OCI-LY7 (cell line): ENCODE data around the gene ITPA. TPM values are rescaled to one million over a fixed set of nuclear protein-coding genes. Genes with fewer than 3 reads are reported as not detected.

Experiments
- BruUV-seq: library from RNA; stranded (reverse); fragments of 400-500 nt; replicated peaks from 2 replicates; lab custom pipeline; 2021; lab: Mats Ljungman, UMichigan
- CTCF ChIA-PET: fragments of 300-600 bp; sonication (Branson Sonifier 250); formaldehyde crosslinking; loops from one replicate; lab custom pipeline; 2022; ENCODE audit warnings: antibody characterized with exemption; ENCODE audit not compliant: unreplicated experiment; lab: Charles Lee
- POLR2A ChIA-PET: fragments of 300-600 bp; sonication (Branson Sonifier 250); formaldehyde crosslinking; loops from one replicate; lab custom pipeline; 2022; ENCODE audit warnings: antibody characterized with exemption; lab: Charles Lee
- DNase-seq: peaks from one replicate; pipeline ENCODE4 v3.0.0-alpha.2; 2015; ENCODE audit warnings: low spot score
- H2AFZ ChIP-seq: fragments of 200-600 bp; sonication (generic), shearing (Covaris generic); 2 replicates; pipeline ENCODE4 v1.6.1; 2014; ENCODE audit warnings: mild to moderate bottlenecking, antibody characterized with exemption, low read length, moderate library complexity
- H3K27ac ChIP-seq: fragments of 200-600 bp; sonication (generic); 2 replicates; pipeline ENCODE4 v1.5.1; 2014; ENCODE audit warnings: mixed run types, low read depth, mild to moderate bottlenecking, moderate library complexity, low read length, inconsistent platforms; ENCODE audit not compliant: poor library complexity, severe bottlenecking
- H3K36me3 ChIP-seq: fragments of 200-600 bp; sonication (generic); 2 replicates; pipeline ENCODE4 v1.6.1; 2014; ENCODE audit warnings: mild to moderate bottlenecking, antibody characterized with exemption, low read length, moderate library complexity, mixed read lengths; ENCODE audit not compliant: insufficient read depth
- H3K4me1 ChIP-seq: fragments of 200-600 bp; sonication (generic); 2 replicates; pipeline ENCODE4 v1.5.1; 2014; ENCODE audit warnings: mild to moderate bottlenecking, low read length; ENCODE audit not compliant: insufficient read depth, poor library complexity, severe bottlenecking
- H3K4me2 ChIP-seq: fragments of 200-600 bp; sonication (generic); 2 replicates; pipeline ENCODE4 v1.6.1; 2014; ENCODE audit warnings: mild to moderate bottlenecking, low read length
- H3K4me3 ChIP-seq: fragments of 200-600 bp; sonication (generic); 2 replicates; pipeline ENCODE4 v1.5.1; 2014; ENCODE audit warnings: mild to moderate bottlenecking, low read depth, low read length; ENCODE audit not compliant: poor library complexity, severe bottlenecking
- H3K79me2 ChIP-seq: fragments of 200-600 bp; sonication (generic); 2 replicates; pipeline ENCODE4 v1.6.1; 2016; ENCODE audit warnings: low read depth, mild to moderate bottlenecking, low read length, moderate library complexity, mixed read lengths; ENCODE audit not compliant: insufficient read depth
- H3K9me2 ChIP-seq: fragments of 200-600 bp; sonication (generic); 2 replicates; pipeline ENCODE4 v1.6.1; 2016; ENCODE audit warnings: mild to moderate bottlenecking, low read length, mixed read lengths; ENCODE audit not compliant: insufficient read depth
- H3K9me3 ChIP-seq: fragments of 200-600 bp; sonication (generic); 2 replicates; pipeline ENCODE4 v1.6.1; 2014; ENCODE audit warnings: mild to moderate bottlenecking, mixed run types, low read length, mixed read lengths
- H4K20me1 ChIP-seq: fragments of 200-600 bp; sonication (generic); 2 replicates; pipeline ENCODE4 v1.6.1; 2014; ENCODE audit warnings: mild to moderate bottlenecking, antibody characterized with exemption, low read length, moderate library complexity, mixed read lengths; ENCODE audit not compliant: insufficient read depth
- EZH2phosphoT487 ChIP-seq: fragments of 200-600 bp; sonication (generic); IDR thresholded peaks from 2 replicates; pipeline ENCODE4 v1.6.1; 2018; ENCODE audit warnings: low read depth, borderline replicate concordance, mild to moderate bottlenecking, mixed run types, antibody characterized with exemption, low read length, moderate library complexity, mixed read lengths
- intact Hi-C: fragments of 100-400 bp; cut with micrococcal nuclease; formaldehyde crosslinking; loops from one replicate; pipeline ENCODE4 v1.10.0; 2022; ENCODE audit not compliant: unreplicated experiment
- total RNA-seq, 2 experiments: library from RNA; depleted of rRNA in 1 of 2; stranded (reverse); fragments of >200 nt in 1 of 2; shearing (Covaris generic) in 1 of 2; gene quantifications; 2 replicates each; pipeline ENCODE4 v1.2.3, GENCODE V29; 2014 to 2022
- TF ChIP-seq, protein P1 (sequence below): fragments of 200-600 bp; sonication (generic); conservative IDR thresholded peaks from 2 replicates; pipeline ENCODE4 v1.5.1; 2014; ENCODE audit warnings: mild to moderate bottlenecking, antibody characterized with exemption, low read length, moderate library complexity, mixed read lengths

Gene ITPA
- total RNA-seq, 2 experiments from 2014 or later, result 58.0 to 62.4 TPM

DNA sequence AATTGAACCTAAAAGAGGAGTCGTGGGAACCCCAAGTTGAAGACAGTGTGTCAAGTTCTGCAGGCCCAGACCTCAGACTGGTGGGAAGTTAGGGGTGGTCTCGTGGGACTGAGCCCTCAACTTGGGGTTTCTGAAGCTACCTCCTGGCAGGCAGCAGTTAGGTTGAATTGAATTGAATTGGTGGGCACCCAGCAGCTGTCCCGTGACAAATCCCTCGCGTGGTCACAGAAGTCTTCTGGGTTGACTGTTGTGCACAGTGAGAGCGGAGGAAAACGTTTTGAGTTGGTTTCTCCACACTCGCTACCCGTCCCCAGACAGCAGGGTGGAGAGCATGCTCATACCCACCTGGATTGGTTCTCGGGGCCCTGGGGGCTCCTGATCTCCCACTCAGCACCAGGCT, 16.8 kb downstream of the ITPA start:
- Histone ChIP-seq H4K20me1 (no peaks in the 10 kb centered on the region), H3K9me3 (no peaks in the 10 kb centered on the region), H3K9me2 (no peaks in the 10 kb centered on the region), H3K79me2 (no peaks in the 10 kb centered on the region), H3K4me1 (peaks cover 18% of the 10 kb centered on the region), H3K4me3 (no peak overlapping the region), H2AFZ (no peak overlapping the region), H3K36me3 (peaks cover 15% of the 10 kb centered on the region), H3K4me2 (no peak overlapping the region), H3K27ac (no peak overlapping the region)
- CTCF ChIA-PET, result no interaction called here
- no TSS peak for BruUV-seq
- POLR2A ChIA-PET, result no interaction called here
- intact Hi-C loops, result no loop called here
- TF ChIP-seq, protein P1, sequence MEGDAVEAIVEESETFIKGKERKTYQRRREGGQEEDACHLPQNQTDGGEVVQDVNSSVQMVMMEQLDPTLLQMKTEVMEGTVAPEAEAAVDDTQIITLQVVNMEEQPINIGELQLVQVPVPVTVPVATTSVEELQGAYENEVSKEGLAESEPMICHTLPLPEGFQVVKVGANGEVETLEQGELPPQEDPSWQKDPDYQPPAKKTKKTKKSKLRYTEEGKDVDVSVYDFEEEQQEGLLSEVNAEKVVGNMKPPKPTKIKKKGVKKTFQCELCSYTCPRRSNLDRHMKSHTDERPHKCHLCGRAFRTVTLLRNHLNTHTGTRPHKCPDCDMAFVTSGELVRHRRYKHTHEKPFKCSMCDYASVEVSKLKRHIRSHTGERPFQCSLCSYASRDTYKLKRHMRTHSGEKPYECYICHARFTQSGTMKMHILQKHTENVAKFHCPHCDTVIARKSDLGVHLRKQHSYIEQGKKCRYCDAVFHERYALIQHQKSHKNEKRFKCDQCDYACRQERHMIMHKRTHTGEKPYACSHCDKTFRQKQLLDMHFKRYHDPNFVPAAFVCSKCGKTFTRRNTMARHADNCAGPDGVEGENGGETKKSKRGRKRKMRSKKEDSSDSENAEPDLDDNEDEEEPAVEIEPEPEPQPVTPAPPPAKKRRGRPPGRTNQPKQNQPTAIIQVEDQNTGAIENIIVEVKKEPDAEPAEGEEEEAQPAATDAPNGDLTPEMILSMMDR, result no peak
- no peak for TF ChIP-seq EZH2phosphoT487
- DNase-seq, result no peak

DNA sequence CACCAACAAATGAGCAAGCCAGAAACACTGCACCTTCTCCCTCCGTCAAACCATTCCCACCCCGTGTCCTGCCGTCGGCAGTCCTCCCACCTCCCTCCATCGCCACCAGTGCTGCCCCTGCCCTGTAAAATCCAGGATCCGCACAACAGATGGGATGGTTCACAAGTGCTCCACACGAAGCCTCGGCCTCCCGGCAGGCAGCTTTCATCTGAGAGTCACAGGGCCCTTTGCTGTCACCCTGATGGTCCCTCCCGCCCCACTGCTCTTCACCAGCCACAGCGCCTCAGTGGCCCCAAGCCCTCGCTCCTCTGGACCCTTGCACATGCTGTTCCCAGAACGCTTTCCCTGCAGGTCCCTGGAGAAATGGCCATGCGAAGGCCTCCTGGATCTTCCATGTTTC, 17.6 kb downstream of the ITPA start:
- POLR2A ChIA-PET, result no interaction called here
- H3K4me1 ChIP-seq, result peaks cover 18% of the 10 kb centered on the region
- DNase-seq, result no peak

DNA sequence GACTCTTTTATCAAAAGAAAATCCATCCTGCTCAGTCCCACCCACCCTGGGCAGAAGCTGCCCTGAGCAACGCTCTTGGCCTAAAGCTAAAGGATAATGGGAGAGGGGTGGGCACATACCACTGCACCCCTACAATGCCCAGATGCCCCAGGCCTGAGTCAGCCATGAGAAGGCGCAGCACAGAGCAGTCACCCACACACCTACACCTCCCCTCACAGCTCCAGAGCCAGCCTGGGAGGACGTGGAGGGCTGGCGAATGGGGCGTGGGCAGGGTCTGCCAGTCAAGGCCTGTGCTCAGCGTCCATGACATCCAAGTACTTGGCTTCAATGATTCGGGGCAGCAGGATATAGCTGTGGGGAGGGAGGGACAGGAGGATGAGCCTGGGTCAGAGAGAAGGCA, 18.2 kb downstream of the ITPA start:
- intact Hi-C loops, result no loop called here
- ChIA-PET CTCF (no interaction called here), POLR2A (no interaction called here)
- TF ChIP-seq, protein P1, result no peak
- no peak for TF ChIP-seq EZH2phosphoT487
- H3K9me3 ChIP-seq, result no peaks in the 10 kb centered on the region
- H4K20me1 ChIP-seq, result no peaks in the 10 kb centered on the region
- H3K36me3 ChIP-seq, result peaks cover 11% of the 10 kb centered on the region
- no peak for DNase-seq
- H3K4me3 ChIP-seq, result no peak overlapping the region
- H3K9me2 ChIP-seq, result no peaks in the 10 kb centered on the region
- H3K4me2 ChIP-seq, result no peak overlapping the region
- BruUV-seq, result TSS peak; percentile 52
- H3K79me2 ChIP-seq, result no peaks in the 10 kb centered on the region
- peaks cover 12% of the 10 kb centered on the region for H3K4me1 ChIP-seq
- H2AFZ ChIP-seq, result no peak overlapping the region
- no peak overlapping the region for H3K27ac ChIP-seq

More for the DNA sequence above, 17.6 kb downstream of the ITPA start:
- no peak overlapping the region for H3K27ac ChIP-seq
- H3K9me3 ChIP-seq, result no peaks in the 10 kb centered on the region
- H3K79me2 ChIP-seq, result no peaks in the 10 kb centered on the region
- intact Hi-C loops, result no loop called here
- H3K4me3 ChIP-seq, result no peak overlapping the region
- CTCF ChIA-PET, result no interaction called here
- H3K9me2 ChIP-seq, result no peaks in the 10 kb centered on the region
- H3K36me3 ChIP-seq, result peaks cover 11% of the 10 kb centered on the region
- no peak overlapping the region for H3K4me2 ChIP-seq
- no peak overlapping the region for H2AFZ ChIP-seq
- no peak for TF ChIP-seq EZH2phosphoT487
- TF ChIP-seq, protein P1, result no peak
- no peaks in the 10 kb centered on the region for H4K20me1 ChIP-seq
- BruUV-seq, result no TSS peak
